K562 (cell line): ENCODE measurements around the gene ALS2. TPM values are rescaled to one million over a fixed set of nuclear protein-coding genes. Genes with fewer than 3 reads are reported as not detected.

Source experiments
- ATAC-seq: fragments of 200-7000 bp; cut with Tn5 transposase; 3 replicates; pipeline ENCODE4 v1.9.1; 2020; ENCODE audit warnings: moderate library complexity
- BruUV-seq: library from RNA; stranded (reverse); fragments of 400-500 nt; replicated peaks from 2 replicates; lab custom pipeline; 2021; lab: Mats Ljungman, UMichigan
- CTCF ChIA-PET: fragments of 300-600 bp; formaldehyde crosslinking; extraction: SDS; loops from one replicate; lab custom pipeline; 2021; ENCODE audit warnings: low intra/inter-chr PET ratio; lab: Yijun Ruan, JAX
- POLR2A ChIA-PET: fragments of 300-600, 350-650 bp; sonication (Branson Sonifier 250); formaldehyde crosslinking; extraction: SDS; loops from one replicate; lab custom pipeline; 2021; ENCODE audit warnings: antibody characterized with exemption, inconsistent platforms; lab: Yijun Ruan, JAX
- DNase-seq, 4 experiments: peaks; one replicate each; pipeline versions ENCODE4 v3.0.0 to v3.0.0-alpha.2; 2011 to 2018; ENCODE audit warnings: low spot score in 3 of 4, mixed read lengths in 3 of 4; ENCODE audit errors: extremely low read depth in 1 of 4
- FAIRE-seq: peaks from 2 replicates; lab custom pipeline; 2011; peaks lifted over from hg19 to GRCh38; lab: Jason Lieb, UNC
- H2AFZ ChIP-seq: 2 replicates; pipeline ENCODE4 v1.6.0; 2011; ENCODE audit warnings: low read depth, low read length, control low read depth, inconsistent platforms
- H3K27ac ChIP-seq: fragments of 200-600 bp; 3 replicates; pipeline ENCODE4 v1.8.0; 2011; ENCODE audit warnings: low read depth, mild to moderate bottlenecking, control low read depth, inconsistent platforms, low read length, moderate library complexity, mixed read lengths; ENCODE audit errors: extremely low read depth
- H3K27me3 ChIP-seq, 2 experiments: fragments of 300-600 bp in 1 of 2; 2 replicates in 1 of 2; 3 replicates in 1 of 2; pipeline versions ENCODE4 v1.6.0 to v1.8.0; 2011; ENCODE audit warnings: inconsistent platforms in 2 of 2, low read length in 2 of 2, mild to moderate bottlenecking in 1 of 2, mixed read lengths in 1 of 2, moderate library complexity in 1 of 2; ENCODE audit not compliant: control insufficient read depth in 2 of 2, insufficient read depth in 2 of 2
- H3K36me3 ChIP-seq: fragments of 300-600 bp; 3 replicates; pipeline ENCODE4 v1.8.0; 2011; ENCODE audit warnings: mild to moderate bottlenecking, low read length, inconsistent platforms; ENCODE audit not compliant: control insufficient read depth, insufficient read depth
- H3K4me1 ChIP-seq, 2 experiments: fragments of 200-600 bp in 1 of 2; replicated peaks in 1 of 2; 2 replicates in 1 of 2; 3 replicates in 1 of 2; pipeline versions ENCODE4 v1.5.1 to v1.8.0; 2011; ENCODE audit warnings: inconsistent platforms in 2 of 2, low read length in 2 of 2, mild to moderate bottlenecking in 1 of 2, mixed read lengths in 1 of 2, moderate library complexity in 1 of 2; ENCODE audit not compliant: control insufficient read depth in 2 of 2, insufficient read depth in 2 of 2
- H3K4me2 ChIP-seq: 2 replicates; pipeline ENCODE4 v1.6.1; 2011; ENCODE audit warnings: low read length, control low read depth, inconsistent platforms, mixed read lengths; ENCODE audit not compliant: insufficient read depth
- H3K4me3 ChIP-seq: fragments of 200-600 bp; sonication (generic), shearing (Covaris generic); 2 replicates; pipeline ENCODE4 v1.5.1; 2016; ENCODE audit warnings: control low read depth, inconsistent platforms
- H3K79me2 ChIP-seq: fragments of 200-600 bp; 3 replicates; pipeline ENCODE4 v1.8.0; 2011; ENCODE audit warnings: low read length, inconsistent platforms; ENCODE audit not compliant: control insufficient read depth, insufficient read depth
- H3K9ac ChIP-seq, 2 experiments: 2 replicates each; pipeline versions ENCODE4 v1.6.0 to v1.6.1; 2011; ENCODE audit warnings: low read depth in 2 of 2, low read length in 2 of 2, control low read depth in 1 of 2, inconsistent platforms in 1 of 2, mild to moderate bottlenecking in 1 of 2, mixed read lengths in 1 of 2; ENCODE audit not compliant: insufficient read depth in 1 of 2
- H3K9me1 ChIP-seq: one replicate; pipeline ENCODE4 v1.6.0; 2011; ENCODE audit warnings: inconsistent platforms, mild to moderate bottlenecking, low read length, moderate library complexity; ENCODE audit not compliant: control insufficient read depth, insufficient read depth
- H3K9me3 ChIP-seq: replicated peaks from 2 replicates; pipeline ENCODE4 v1.5.1; 2011; ENCODE audit warnings: low read depth, low read length, inconsistent platforms; ENCODE audit not compliant: control insufficient read depth, insufficient read depth
- H4K20me1 ChIP-seq: replicated peaks from 2 replicates; pipeline ENCODE4 v1.6.1; 2011; ENCODE audit warnings: low read length, inconsistent platforms, mixed read lengths; ENCODE audit not compliant: control insufficient read depth, insufficient read depth
- E2F1 ChIP-seq: sonication (generic); formaldehyde crosslinking; IDR thresholded peaks from 2 replicates; pipeline ENCODE4 v1.8.1; 2023; ENCODE audit warnings: mild to moderate bottlenecking, missing genetic modification reagents, moderate library complexity
- PURB ChIP-seq: sonication (generic); formaldehyde crosslinking; IDR thresholded peaks from 2 replicates; pipeline ENCODE4 v1.9.0; 2021; ENCODE audit warnings: low read depth, mild to moderate bottlenecking, missing genetic modification reagents
- RBM14 ChIP-seq: fragments of 200-400 bp; formaldehyde crosslinking; IDR thresholded peaks from 2 replicates; pipeline ENCODE4 v1.6.1; 2018; ENCODE audit warnings: low read depth, mild to moderate bottlenecking, low read length, moderate library complexity, borderline replicate concordance; ENCODE audit not compliant: insufficient read depth
- RBM22 ChIP-seq: fragments of 200-400 bp; formaldehyde crosslinking; IDR thresholded peaks from 2 replicates; pipeline ENCODE4 v1.6.1; 2018; ENCODE audit warnings: low read length, low read depth; ENCODE audit not compliant: poor library complexity, severe bottlenecking
- SETDB1 ChIP-seq: IDR thresholded peaks from one replicate; pipeline ENCODE4 v1.6.1; 2012; ENCODE audit warnings: low read length, control low read depth, inconsistent platforms
- SMAD2 ChIP-seq: fragments of 150-350 bp; IDR thresholded peaks from 2 replicates; pipeline ENCODE4 v1.6.1; 2014; ENCODE audit warnings: low read depth, mild to moderate bottlenecking, low read length
- ZNF507 ChIP-seq: conservative IDR thresholded peaks from 2 replicates; pipeline ENCODE4 v1.6.1; 2017; ENCODE audit warnings: missing genetic modification characterization, missing compliant biosample characterization
- ZNF740 ChIP-seq, 3 experiments: fragments of 200-800 bp in 1 of 3; sonication (Bioruptor generic) in 1 of 3; sonication (generic) in 1 of 3; formaldehyde crosslinking in 1 of 3; IDR thresholded peaks; 2 replicates each; pipeline versions ENCODE4 v1.6.1 to v1.8.0; 2016 to 2022; ENCODE audit warnings: mild to moderate bottlenecking in 2 of 3, missing compliant biosample characterization in 2 of 3, missing genetic modification characterization in 2 of 3, missing genetic modification reagents in 1 of 3
- WGBS: fragments of 100-300 bp; shearing (Covaris generic); methylation state at CpG from one replicate; pipeline ENCODE4 v1.1.6; 2016; ENCODE audit warnings: low coverage, mixed read lengths; ENCODE audit not compliant: insufficient coverage; ENCODE audit errors: missing lambda C conversion rate; 5-methylcytosine and 5-hydroxymethylcytosine counted together
- in situ Hi-C: fragments of 300-500 bp; cut with MboI; formaldehyde crosslinking; loops from 4 replicates; pipeline ENCODE4 v1.15.0; 2018; ENCODE audit warnings: inconsistent platforms, mixed read lengths
- intact Hi-C: fragments of 100-400 bp; cut with micrococcal nuclease; formaldehyde crosslinking; loops from 2 replicates; pipeline ENCODE4 v1.14.2; 2022
- polyA plus RNA-seq, 8 experiments: library from polyadenylated mRNA; depleted of rRNA in 4 of 8; stranded (reverse) in 5 of 8; unstranded in 3 of 8; fragments of >200 nt; fragmentation: Nextera tagmentation in 2 of 8; fragmentation: Illumina TruSeq in 1 of 8; extraction: Ambion mirVana in 2 of 8; extraction: Trizol in 1 of 8; gene quantifications; 2 replicates each; pipeline versions ENCODE4 v1.2.1 to v1.2.3, GENCODE V29; 2011 to 2014; ENCODE audit warnings: inconsistent platforms in 1 of 8, missing spikeins in 1 of 8
- total RNA-seq, 7 experiments: library from RNA; depleted of rRNA in 6 of 7; stranded (reverse); fragments of >200 nt in 6 of 7; fragmentation: Illumina TruSeq in 2 of 7; extraction: Trizol in 2 of 7; gene quantifications; 2 replicates each; pipeline versions ENCODE4 v1.2.1 to v1.2.3, GENCODE V29; 2011 to 2021; ENCODE audit warnings: low replicate concordance in 1 of 7

ALS2 gene
- total and polyA plus RNA-seq, 9 of the 15 experiments (the other 6 are each of a cell fraction or from before 2014, with no cell fraction given) = 5.2 to 17.7 (median 11.6) TPM

- no peak overlapping the region for H2AFZ ChIP-seq
- no peak overlapping the region for H3K4me3 ChIP-seq
- H4K20me1 ChIP-seq = no peaks in the 10 kb centered on the region
- POLR2A ChIA-PET = interaction anchor here (0.6 to 1.1 kb wide), 2 partner anchors 11 kb away, joined by 4 to 5 read pairs; no protein-coding TSS in a partner anchor
- in situ Hi-C loops = no loop called here
- no peak overlapping the region for H3K4me2 ChIP-seq
- no peak overlapping the region for H3K9ac ChIP-seq
- no TSS peak for BruUV-seq
- no peaks in the 10 kb centered on the region for H3K9me3 ChIP-seq
- CTCF ChIA-PET = no interaction called here
- H3K79me2 ChIP-seq = no peaks in the 10 kb centered on the region
- ATAC-seq (no peak), FAIRE-seq (no peak), DNase-seq (no peak)
- 13% methylated on average over 6 of the region's 6 CpGs for WGBS
- intact Hi-C loops = no loop called here
- H3K9me1 ChIP-seq = no peaks in the 10 kb centered on the region
- no peak for TF ChIP-seq SETDB1
- no peak for TF ChIP-seq SMAD2
- no peak for TF ChIP-seq RBM22
- no peak for TF ChIP-seq PURB (CRISPR knock-in tag)
- TF ChIP-seq RBM14 = no peak
- no peak for TF ChIP-seq E2F1 (CRISPR knock-in tag)
- TF ChIP-seq ZNF507 (tag) = no peak
- TF ChIP-seq ZNF740 (CRISPR knock-in tag; IDR thresholded peaks at IDR 0.05) = no peak
- TF ChIP-seq ZNF740 (tag; IDR thresholded peaks at IDR 0.05) = no peak
- no peaks in the 10 kb centered on the region; the same call in 2 of the 3 replicates for H3K36me3 ChIP-seq
- H3K27me3 ChIP-seq = no peaks in the 10 kb centered on the region
- no peak overlapping the region for H3K27ac ChIP-seq
- no peaks in the 10 kb centered on the region; a peak in 1 of 5 replicates for H3K4me1 ChIP-seq
Observed at GRCh38 chr2:201696151-201696659, 84.5 kb downstream of the ALS2 start.
